A673 (cell line): ENCODE measurements around the gene USP22.

Source experiments
- EZH2 ChIP-seq: fragments of 200-600 bp; sonication (generic); IDR thresholded peaks from 2 replicates; pipeline ENCODE4 v1.6.1; 2017; ENCODE audit warnings: borderline replicate concordance, low read depth, mild to moderate bottlenecking, mixed read lengths, antibody characterized with exemption, low read length; ENCODE audit not compliant: poor library complexity, severe bottlenecking
- TF ChIP-seq, protein P1 (sequence below): fragments of 300-800, 200-600 bp; sonication (generic); conservative IDR thresholded peaks from 2 replicates; pipeline ENCODE4 v1.5.1; 2017; ENCODE audit warnings: low read depth, mild to moderate bottlenecking, antibody characterized with exemption, low read length, moderate library complexity, mixed read lengths

- TF ChIP-seq, protein P1, sequence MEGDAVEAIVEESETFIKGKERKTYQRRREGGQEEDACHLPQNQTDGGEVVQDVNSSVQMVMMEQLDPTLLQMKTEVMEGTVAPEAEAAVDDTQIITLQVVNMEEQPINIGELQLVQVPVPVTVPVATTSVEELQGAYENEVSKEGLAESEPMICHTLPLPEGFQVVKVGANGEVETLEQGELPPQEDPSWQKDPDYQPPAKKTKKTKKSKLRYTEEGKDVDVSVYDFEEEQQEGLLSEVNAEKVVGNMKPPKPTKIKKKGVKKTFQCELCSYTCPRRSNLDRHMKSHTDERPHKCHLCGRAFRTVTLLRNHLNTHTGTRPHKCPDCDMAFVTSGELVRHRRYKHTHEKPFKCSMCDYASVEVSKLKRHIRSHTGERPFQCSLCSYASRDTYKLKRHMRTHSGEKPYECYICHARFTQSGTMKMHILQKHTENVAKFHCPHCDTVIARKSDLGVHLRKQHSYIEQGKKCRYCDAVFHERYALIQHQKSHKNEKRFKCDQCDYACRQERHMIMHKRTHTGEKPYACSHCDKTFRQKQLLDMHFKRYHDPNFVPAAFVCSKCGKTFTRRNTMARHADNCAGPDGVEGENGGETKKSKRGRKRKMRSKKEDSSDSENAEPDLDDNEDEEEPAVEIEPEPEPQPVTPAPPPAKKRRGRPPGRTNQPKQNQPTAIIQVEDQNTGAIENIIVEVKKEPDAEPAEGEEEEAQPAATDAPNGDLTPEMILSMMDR: no peak
- no peak for TF ChIP-seq EZH2
Measured at GRCh38 chr17:21008992-21009671, 33.7 kb downstream of the USP22 start.
